Measurements from ENCODE around the gene PTGR3.

PTGR3 gene

GRCh38 chr18:75202696-75203365, 6.1 kb downstream of the PTGR3 start:
- TF ChIP-seq CTCF (conservative IDR thresholded peaks at IDR 0.05; ENCODE audit: low read length), result no peak
- peak overlapping the region; percentile 39 for H3K4me3 ChIP-seq (ENCODE audit: low read length)
- no peak for DNase-seq (ENCODE audit: low read depth)

- no peak for TF ChIP-seq CTCF (conservative IDR thresholded peaks at IDR 0.05; ENCODE audit: low read length)
- DNase-seq (ENCODE audit: low read depth), result no peak
- H3K4me3 ChIP-seq (ENCODE audit: low read length), result no peak overlapping the region
Measured at GRCh38 chr18:75201282-75202270, 7.4 kb downstream of the PTGR3 start.

GRCh38 chr18:75200605-75201280, 8.2 kb downstream of the PTGR3 start:
- no peak overlapping the region for H3K4me3 ChIP-seq (ENCODE audit: low read length)
- TF ChIP-seq CTCF (conservative IDR thresholded peaks at IDR 0.05; ENCODE audit: low read length), result no peak
- DNase-seq (ENCODE audit: low read depth), result peak; percentile 53

- no peak for TF ChIP-seq CTCF (conservative IDR thresholded peaks at IDR 0.05; ENCODE audit: low read length)
- no peak overlapping the region for H3K4me3 ChIP-seq (ENCODE audit: low read length)
- DNase-seq (ENCODE audit: low read depth), result no peak
Measured at GRCh38 chr18:75200071-75200470, 8.9 kb downstream of the PTGR3 start.

- no peak for TF ChIP-seq CTCF (conservative IDR thresholded peaks at IDR 0.05; ENCODE audit: low read length)
- DNase-seq (ENCODE audit: low read depth), result no peak
- H3K4me3 ChIP-seq (ENCODE audit: low read length), result no peak overlapping the region
Measured at GRCh38 chr18:75199327-75199726, 9.6 kb downstream of the PTGR3 start.

GRCh38 chr18:75198036-75198435, 10.9 kb downstream of the PTGR3 start:
- DNase-seq (ENCODE audit: low read depth), result peak; percentile 64
- no peak overlapping the region for H3K4me3 ChIP-seq (ENCODE audit: low read length)
- no peak for TF ChIP-seq CTCF (conservative IDR thresholded peaks at IDR 0.05; ENCODE audit: low read length)

All from AG10803 (cell line).